Neural crest cell (in vitro differentiated cells): ENCODE data around the gene KHSRP. TPM values are rescaled to one million over a fixed set of nuclear protein-coding genes. Genes with fewer than 3 reads are reported as not detected.
A peak's percentile ranks its signal among the peaks of the same experiment; 100 is the strongest.

Experiments used
- DNase-seq: peaks from one replicate; pipeline ENCODE4 v3.0.0; 2021; ENCODE audit warnings: low read depth, mixed read lengths, low spot score
- H3K27ac Mint-ChIP-seq: one replicate; pipeline ENCODE4 v1.8.0; 2021; ENCODE audit warnings: mild to moderate bottlenecking, mixed read lengths; ENCODE audit not compliant: unreplicated experiment
- H3K27me3 Mint-ChIP-seq: 2 replicates; pipeline ENCODE4 v1.8.0; 2021; ENCODE audit warnings: low read depth, mild to moderate bottlenecking, mixed read lengths
- H3K36me3 Mint-ChIP-seq: 2 replicates; pipeline ENCODE4 v1.8.0; 2021; ENCODE audit warnings: low read depth, mild to moderate bottlenecking, mixed read lengths
- H3K4me1 Mint-ChIP-seq: 2 replicates; pipeline ENCODE4 v1.8.0; 2021; ENCODE audit warnings: mixed read lengths
- H3K4me3 Mint-ChIP-seq: one replicate; pipeline ENCODE4 v1.8.0; 2021; ENCODE audit warnings: mild to moderate bottlenecking, mixed read lengths
- H3K9me3 Mint-ChIP-seq: 2 replicates; pipeline ENCODE4 v1.8.0; 2021; ENCODE audit warnings: mixed read lengths
- total RNA-seq: library from RNA; stranded (reverse); gene quantifications from 2 replicates; pipeline ENCODE4 v1.2.1, GENCODE V29; 2021
- TF ChIP-seq, protein P1 (sequence below): fragments of 200-600 bp; sonication (generic); conservative IDR thresholded peaks from 2 replicates; pipeline ENCODE4 v1.5.0; 2021; ENCODE audit warnings: antibody characterized with exemption, mild to moderate bottlenecking

Gene KHSRP
- total RNA-seq, 1 donor from 2014 or later: 678 TPM

- DNase-seq: no peak
- Mint-ChIP-seq H3K9me3 (peaks cover 2% of the 10 kb centered on the region), H3K36me3 (peaks cover 7% of the 10 kb centered on the region), H3K4me1 (peaks cover 34% of the 10 kb centered on the region), H3K27me3 (peaks cover 6% of the 10 kb centered on the region), H3K4me3 (peak overlapping the region; percentile 62), H3K27ac (no peak overlapping the region)
- TF ChIP-seq, protein P1, sequence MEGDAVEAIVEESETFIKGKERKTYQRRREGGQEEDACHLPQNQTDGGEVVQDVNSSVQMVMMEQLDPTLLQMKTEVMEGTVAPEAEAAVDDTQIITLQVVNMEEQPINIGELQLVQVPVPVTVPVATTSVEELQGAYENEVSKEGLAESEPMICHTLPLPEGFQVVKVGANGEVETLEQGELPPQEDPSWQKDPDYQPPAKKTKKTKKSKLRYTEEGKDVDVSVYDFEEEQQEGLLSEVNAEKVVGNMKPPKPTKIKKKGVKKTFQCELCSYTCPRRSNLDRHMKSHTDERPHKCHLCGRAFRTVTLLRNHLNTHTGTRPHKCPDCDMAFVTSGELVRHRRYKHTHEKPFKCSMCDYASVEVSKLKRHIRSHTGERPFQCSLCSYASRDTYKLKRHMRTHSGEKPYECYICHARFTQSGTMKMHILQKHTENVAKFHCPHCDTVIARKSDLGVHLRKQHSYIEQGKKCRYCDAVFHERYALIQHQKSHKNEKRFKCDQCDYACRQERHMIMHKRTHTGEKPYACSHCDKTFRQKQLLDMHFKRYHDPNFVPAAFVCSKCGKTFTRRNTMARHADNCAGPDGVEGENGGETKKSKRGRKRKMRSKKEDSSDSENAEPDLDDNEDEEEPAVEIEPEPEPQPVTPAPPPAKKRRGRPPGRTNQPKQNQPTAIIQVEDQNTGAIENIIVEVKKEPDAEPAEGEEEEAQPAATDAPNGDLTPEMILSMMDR: no peak
These were observed 3.3 kb downstream of the KHSRP start for GRCh38 chr19:6421075-6422014.

- Mint-ChIP-seq H3K4me3 (peak overlapping the region; percentile 47), H3K27me3 (no peaks in the 10 kb centered on the region), H3K27ac (no peak overlapping the region), H3K36me3 (peaks cover 7% of the 10 kb centered on the region), H3K9me3 (no peaks in the 10 kb centered on the region), H3K4me1 (peaks cover 24% of the 10 kb centered on the region)
- TF ChIP-seq, protein P1: no peak
- DNase-seq: no peak
These were observed 6.1 kb downstream of the KHSRP start for GRCh38 chr19:6418562-6418932.

- H3K27ac Mint-ChIP-seq: no peak overlapping the region
- no peaks in the 10 kb centered on the region for H3K27me3 Mint-ChIP-seq
- peaks cover 4% of the 10 kb centered on the region for H3K36me3 Mint-ChIP-seq
- H3K4me3 Mint-ChIP-seq: peak overlapping the region; percentile 47
- H3K9me3 Mint-ChIP-seq: no peaks in the 10 kb centered on the region
- TF ChIP-seq, protein P1: peak; percentile 39
- no peak for DNase-seq
- H3K4me1 Mint-ChIP-seq: peaks cover 18% of the 10 kb centered on the region
These were observed 6.7 kb downstream of the KHSRP start for GRCh38 chr19:6417713-6418561.

- Mint-ChIP-seq H3K4me3 (no peak overlapping the region), H3K9me3 (no peaks in the 10 kb centered on the region), H3K27me3 (no peaks in the 10 kb centered on the region), H3K36me3 (peaks cover 4% of the 10 kb centered on the region), H3K27ac (no peak overlapping the region), H3K4me1 (peaks cover 7% of the 10 kb centered on the region)
- TF ChIP-seq, protein P1: no peak
- no peak for DNase-seq
These were observed 7.8 kb downstream of the KHSRP start for GRCh38 chr19:6416658-6417405.

GRCh38 chr19:6415591-6416190 is 8.9 kb downstream of the KHSRP start:
- no peaks in the 10 kb centered on the region for H3K9me3 Mint-ChIP-seq

More at GRCh38 chr19:6415591-6416190, 8.9 kb downstream of the KHSRP start:
- peaks cover 2% of the 10 kb centered on the region for H3K4me1 Mint-ChIP-seq
- H3K27ac Mint-ChIP-seq: no peak overlapping the region
- H3K27me3 Mint-ChIP-seq: no peaks in the 10 kb centered on the region
- TF ChIP-seq, protein P1: no peak
- H3K4me3 Mint-ChIP-seq: no peak overlapping the region
- H3K36me3 Mint-ChIP-seq: peaks cover under 1% of the 10 kb centered on the region
- DNase-seq: no peak
